MCF 10A (cell line): ENCODE results near the gene SGCB. TPM values are rescaled to one million over a fixed set of nuclear protein-coding genes. Genes with fewer than 3 reads are reported as not detected.

Experiments used
- BruUV-seq: library from RNA; stranded (reverse); fragments of 400-500 nt; replicated peaks from 2 replicates; lab custom pipeline; 2021; lab: Mats Ljungman, UMichigan
- CTCF ChIA-PET: fragments of 300-600 bp; sonication (Branson Sonifier 250); formaldehyde crosslinking; extraction: SDS; loops from one replicate; lab custom pipeline; 2021; ENCODE audit warnings: antibody characterized with exemption, inconsistent platforms; lab: Yijun Ruan, JAX
- POLR2A ChIA-PET: fragments of 300-600, 350-650 bp; sonication (Branson Sonifier 250); formaldehyde crosslinking; extraction: SDS; loops from one replicate; lab custom pipeline; 2020; ENCODE audit warnings: antibody characterized with exemption, inconsistent platforms; lab: Yijun Ruan, JAX
- DNase-seq: peaks from one replicate; pipeline ENCODE4 v3.0.0-alpha.2; 2018; ENCODE audit not compliant: unreplicated experiment
- H3K27ac Mint-ChIP-seq: one replicate; pipeline ENCODE4 v1.8.0; 2022; ENCODE audit warnings: mild to moderate bottlenecking, low read depth, mixed read lengths; ENCODE audit not compliant: unreplicated experiment
- H3K27me3 Mint-ChIP-seq: one replicate; pipeline ENCODE4 v1.8.0; 2022; ENCODE audit warnings: mixed read lengths; ENCODE audit not compliant: insufficient read depth, unreplicated experiment
- H3K36me3 Mint-ChIP-seq: one replicate; pipeline ENCODE4 v1.8.0; 2022; ENCODE audit warnings: mild to moderate bottlenecking, moderate library complexity, mixed read lengths; ENCODE audit not compliant: insufficient read depth, unreplicated experiment
- H3K4me1 Mint-ChIP-seq: one replicate; pipeline ENCODE4 v1.8.0; 2022; ENCODE audit warnings: mixed read lengths; ENCODE audit not compliant: insufficient read depth, unreplicated experiment
- H3K4me3 Mint-ChIP-seq: one replicate; pipeline ENCODE4 v1.8.0; 2022; ENCODE audit warnings: mild to moderate bottlenecking, moderate library complexity, mixed read lengths; ENCODE audit not compliant: unreplicated experiment
- H3K9me3 Mint-ChIP-seq: one replicate; pipeline ENCODE4 v1.8.0; 2022; ENCODE audit warnings: mixed read lengths; ENCODE audit not compliant: unreplicated experiment
- intact Hi-C: fragments of 100-400 bp; cut with micrococcal nuclease; formaldehyde crosslinking; loops from 2 replicates; pipeline ENCODE4 v1.14.1; 2022
- total RNA-seq: library from RNA; stranded (reverse); gene quantifications from 2 replicates; pipeline ENCODE4 v1.2.3, GENCODE V29; 2022
- TF ChIP-seq, protein P1 (sequence below): fragments of 200-600 bp; IDR thresholded peaks from one replicate; pipeline ENCODE4 v1.8.0; 2022; ENCODE audit warnings: antibody characterized with exemption, mild to moderate bottlenecking; ENCODE audit not compliant: unreplicated experiment

The SGCB gene
- total RNA-seq, 1 experiment from 2014 or later: 27.0 TPM

DNA sequence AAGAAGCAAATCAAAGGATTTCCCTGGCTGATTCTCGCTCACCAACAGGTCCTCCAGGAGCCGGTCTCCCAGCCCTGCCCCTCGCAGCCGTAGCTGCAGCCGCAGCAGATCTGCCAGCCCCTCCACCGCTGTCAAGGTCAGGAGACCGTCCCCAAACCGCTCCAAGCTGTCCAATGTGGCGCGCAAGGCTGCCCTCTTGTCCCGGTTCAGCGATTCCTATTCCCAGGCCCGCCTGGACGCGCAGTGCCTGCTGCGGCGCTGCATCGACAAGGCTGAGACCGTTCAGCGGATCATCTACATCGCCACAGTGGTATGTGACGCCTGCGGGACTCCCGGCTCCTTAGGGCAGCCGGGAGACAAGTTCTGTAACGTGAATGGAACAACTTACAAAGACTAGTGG, 38.6 kb upstream of the SGCB start:
- H3K27me3 Mint-ChIP-seq: no peaks in the 10 kb centered on the region
- no peaks in the 10 kb centered on the region for H3K4me1 Mint-ChIP-seq
- no peaks in the 10 kb centered on the region for H3K9me3 Mint-ChIP-seq
- no peak for DNase-seq
- POLR2A ChIA-PET: no interaction called here
- H3K27ac Mint-ChIP-seq: no peak overlapping the region
- TF ChIP-seq, protein P1, sequence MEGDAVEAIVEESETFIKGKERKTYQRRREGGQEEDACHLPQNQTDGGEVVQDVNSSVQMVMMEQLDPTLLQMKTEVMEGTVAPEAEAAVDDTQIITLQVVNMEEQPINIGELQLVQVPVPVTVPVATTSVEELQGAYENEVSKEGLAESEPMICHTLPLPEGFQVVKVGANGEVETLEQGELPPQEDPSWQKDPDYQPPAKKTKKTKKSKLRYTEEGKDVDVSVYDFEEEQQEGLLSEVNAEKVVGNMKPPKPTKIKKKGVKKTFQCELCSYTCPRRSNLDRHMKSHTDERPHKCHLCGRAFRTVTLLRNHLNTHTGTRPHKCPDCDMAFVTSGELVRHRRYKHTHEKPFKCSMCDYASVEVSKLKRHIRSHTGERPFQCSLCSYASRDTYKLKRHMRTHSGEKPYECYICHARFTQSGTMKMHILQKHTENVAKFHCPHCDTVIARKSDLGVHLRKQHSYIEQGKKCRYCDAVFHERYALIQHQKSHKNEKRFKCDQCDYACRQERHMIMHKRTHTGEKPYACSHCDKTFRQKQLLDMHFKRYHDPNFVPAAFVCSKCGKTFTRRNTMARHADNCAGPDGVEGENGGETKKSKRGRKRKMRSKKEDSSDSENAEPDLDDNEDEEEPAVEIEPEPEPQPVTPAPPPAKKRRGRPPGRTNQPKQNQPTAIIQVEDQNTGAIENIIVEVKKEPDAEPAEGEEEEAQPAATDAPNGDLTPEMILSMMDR: no peak
- H3K4me3 Mint-ChIP-seq: no peak overlapping the region
- no TSS peak for BruUV-seq
- CTCF ChIA-PET: no interaction called here
- H3K36me3 Mint-ChIP-seq: peaks cover 31% of the 10 kb centered on the region
- intact Hi-C loops: no loop called here

DNA sequence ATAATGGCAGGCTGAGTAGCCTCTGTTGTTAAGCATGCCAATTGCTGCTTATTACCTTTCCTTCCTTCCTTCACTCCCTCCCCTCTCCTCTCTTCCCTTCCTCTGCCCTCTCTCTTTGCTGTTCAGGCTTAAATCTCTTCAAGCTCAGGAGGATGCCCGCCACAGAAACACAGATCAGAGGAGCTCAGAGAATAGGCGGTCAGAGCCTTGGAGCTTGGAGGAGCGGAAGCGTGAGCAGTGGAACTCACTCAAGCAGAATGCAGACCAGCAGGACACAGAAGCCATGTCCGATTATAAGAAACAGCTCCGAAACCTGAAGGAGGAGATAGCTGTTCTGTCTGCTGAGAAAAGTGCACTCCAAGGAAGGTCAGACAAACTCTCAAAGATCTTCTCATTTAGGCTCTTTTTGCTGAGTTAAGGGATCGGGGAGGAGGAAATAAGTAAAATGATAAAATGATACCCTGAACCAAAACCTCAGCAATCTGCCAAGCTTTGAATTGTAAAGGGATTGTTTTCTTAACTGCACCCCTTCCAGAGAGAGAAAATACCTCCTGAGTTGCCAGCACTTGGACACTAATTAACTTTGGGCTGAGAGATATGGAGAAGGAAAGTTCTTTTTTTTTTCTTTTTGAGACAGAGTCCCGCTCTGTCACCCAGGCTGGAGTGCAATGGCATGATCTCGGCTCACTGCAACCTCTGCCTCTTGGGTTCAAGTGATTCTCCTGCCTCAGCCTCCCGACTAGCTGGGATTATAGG, 33.9 kb upstream of the SGCB start:
- no peaks in the 10 kb centered on the region for H3K4me1 Mint-ChIP-seq
- ChIA-PET CTCF (interaction anchor here (0.6 kb wide), 1 partner anchor 240 kb away, joined by 3 read pairs; no protein-coding TSS in a partner anchor), POLR2A (interaction anchor here (0.6 kb wide), 1 partner anchor 10 kb away, joined by 3 read pairs; no protein-coding TSS in a partner anchor)
- TF ChIP-seq, protein P1: no peak
- H3K27me3 Mint-ChIP-seq: no peaks in the 10 kb centered on the region
- H3K36me3 Mint-ChIP-seq: peaks cover 5% of the 10 kb centered on the region
- DNase-seq: no peak
- H3K9me3 Mint-ChIP-seq: no peaks in the 10 kb centered on the region
- H3K27ac Mint-ChIP-seq: no peak overlapping the region
- intact Hi-C loops: no loop called here
- H3K4me3 Mint-ChIP-seq: no peak overlapping the region
- no TSS peak for BruUV-seq

DNA sequence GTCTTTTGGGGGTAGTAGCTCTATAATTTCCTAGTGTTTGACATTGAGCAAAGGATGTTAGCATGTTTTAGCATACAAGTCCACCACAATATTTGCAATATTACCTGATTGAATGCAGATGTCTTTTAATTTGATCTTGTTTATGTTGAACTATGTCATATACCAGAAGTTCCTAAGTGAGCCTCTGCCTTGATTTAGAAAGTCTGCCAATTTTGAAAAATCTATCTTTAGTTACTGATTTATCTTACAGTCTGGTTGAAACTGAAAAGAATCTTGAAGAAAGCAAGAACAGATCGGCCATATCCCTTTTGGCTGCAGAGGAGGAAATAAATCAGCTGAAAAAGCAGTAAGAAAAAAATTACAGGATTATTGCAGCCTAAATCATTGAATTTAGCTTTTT, 31.5 kb upstream of the SGCB start:
- DNase-seq: no peak
- Mint-ChIP-seq H3K4me3 (no peak overlapping the region), H3K4me1 (no peaks in the 10 kb centered on the region), H3K9me3 (no peaks in the 10 kb centered on the region), H3K27ac (no peak overlapping the region), H3K36me3 (peaks cover 5% of the 10 kb centered on the region), H3K27me3 (no peaks in the 10 kb centered on the region)
- BruUV-seq: no TSS peak
- POLR2A ChIA-PET: no interaction called here
- CTCF ChIA-PET: no interaction called here
- TF ChIP-seq, protein P1: no peak
- intact Hi-C loops: no loop called here

DNA sequence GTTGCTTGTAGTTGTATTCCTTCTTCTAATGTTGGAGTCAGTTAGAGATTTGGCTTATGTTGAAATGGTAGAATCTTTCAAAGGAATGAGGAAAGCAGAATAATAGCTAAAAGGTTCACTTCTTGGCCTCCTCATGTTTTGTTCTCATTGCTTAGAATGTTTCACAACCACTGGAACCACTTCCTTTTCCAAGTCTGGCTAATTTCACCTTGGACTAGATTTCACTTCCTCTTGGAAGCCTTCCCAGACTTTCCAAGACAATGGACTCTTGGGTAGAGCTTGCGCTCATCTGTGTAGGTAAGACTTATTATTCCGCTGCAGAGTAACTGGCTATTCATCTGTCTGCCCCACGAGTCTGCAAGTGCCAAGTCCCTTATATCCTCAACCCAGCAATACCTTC, 21.3 kb upstream of the SGCB start:
- TF ChIP-seq, protein P1: no peak
- peak overlapping the region; percentile 10 for H3K4me3 Mint-ChIP-seq
- BruUV-seq: no TSS peak
- peaks cover 14% of the 10 kb centered on the region for H3K36me3 Mint-ChIP-seq
- DNase-seq: peak; percentile 97
- no peaks in the 10 kb centered on the region for H3K9me3 Mint-ChIP-seq
- intact Hi-C loops: no loop called here
- POLR2A ChIA-PET: no interaction called here
- no peaks in the 10 kb centered on the region for H3K27me3 Mint-ChIP-seq
- H3K27ac Mint-ChIP-seq: peak overlapping the region; percentile 32
- peaks cover 25% of the 10 kb centered on the region for H3K4me1 Mint-ChIP-seq
- CTCF ChIA-PET: interaction anchor here (0.6 to 1.3 kb wide), 2 partner anchors 18 to 58 kb away, joined by 3 read pairs; no protein-coding TSS in a partner anchor
